ENCODE measurements around the gene COMT. TPM values are rescaled to one million over a fixed set of nuclear protein-coding genes. Genes with fewer than 3 reads are reported as not detected.

Gene COMT
- total RNA-seq, 1 donor from 2014 or later: 221 TPM

GRCh38 chr22:19964701-19965386 lies 23.3 kb downstream of the COMT start:
- no peak for TF ChIP-seq CTCF (IDR thresholded peaks at IDR 0.05; ENCODE audit: insufficient read depth, low read length, severe bottlenecking)
- FAIRE-seq: no peak
- H3K36me3 ChIP-seq (ENCODE audit: control insufficient read depth, insufficient read depth, low read length): peaks cover 30% of the 10 kb centered on the region
- H3K27me3 ChIP-seq (ENCODE audit: control insufficient read depth, insufficient read depth, low read length): no peaks in the 10 kb centered on the region
- no peak for DNase-seq (ENCODE audit: low read depth)
- no peak overlapping the region for H3K4me3 ChIP-seq (ENCODE audit: low read depth, low read length)

- TF ChIP-seq CTCF (IDR thresholded peaks at IDR 0.05; ENCODE audit: insufficient read depth, low read length, severe bottlenecking): peak; percentile 36
- Histone ChIP-seq H3K36me3 (ENCODE audit: control insufficient read depth, insufficient read depth, low read length) (peaks cover 30% of the 10 kb centered on the region), H3K4me3 (ENCODE audit: low read depth, low read length) (no peak overlapping the region), H3K27me3 (ENCODE audit: control insufficient read depth, insufficient read depth, low read length) (no peaks in the 10 kb centered on the region)
- DNase-seq (ENCODE audit: low read depth) (no peak), FAIRE-seq (no peak)
These were observed 24.5 kb downstream of the COMT start for GRCh38 chr22:19965771-19966709.

- Histone ChIP-seq H3K27me3 (ENCODE audit: control insufficient read depth, insufficient read depth, low read length) (no peaks in the 10 kb centered on the region), H3K36me3 (ENCODE audit: control insufficient read depth, insufficient read depth, low read length) (peaks cover 33% of the 10 kb centered on the region), H3K4me3 (ENCODE audit: low read depth, low read length) (no peak overlapping the region)
- TF ChIP-seq CTCF (IDR thresholded peaks at IDR 0.05; ENCODE audit: insufficient read depth, low read length, severe bottlenecking): no peak
- DNase-seq (ENCODE audit: low read depth) (no peak), FAIRE-seq (no peak)
These were observed 25.6 kb downstream of the COMT start for GRCh38 chr22:19966908-19967750.

GRCh38 chr22:19967850-19968449 lies 26.4 kb downstream of the COMT start:
- H3K36me3 ChIP-seq (ENCODE audit: control insufficient read depth, insufficient read depth, low read length): peaks cover 33% of the 10 kb centered on the region
- FAIRE-seq (no peak), DNase-seq (ENCODE audit: low read depth) (no peak)
- no peak for TF ChIP-seq CTCF (IDR thresholded peaks at IDR 0.05; ENCODE audit: insufficient read depth, low read length, severe bottlenecking)
- no peaks in the 10 kb centered on the region for H3K27me3 ChIP-seq (ENCODE audit: control insufficient read depth, insufficient read depth, low read length)
- no peak overlapping the region for H3K4me3 ChIP-seq (ENCODE audit: low read depth, low read length)

- TF ChIP-seq CTCF (IDR thresholded peaks at IDR 0.05; ENCODE audit: insufficient read depth, low read length, severe bottlenecking): no peak
- Histone ChIP-seq H3K36me3 (ENCODE audit: control insufficient read depth, insufficient read depth, low read length) (peaks cover 33% of the 10 kb centered on the region), H3K4me3 (ENCODE audit: low read depth, low read length) (no peak overlapping the region), H3K27me3 (ENCODE audit: control insufficient read depth, insufficient read depth, low read length) (no peaks in the 10 kb centered on the region)
- FAIRE-seq (no peak), DNase-seq (ENCODE audit: low read depth) (no peak)
These were observed 26.9 kb downstream of the COMT start for GRCh38 chr22:19968450-19968891.
